Neural cell (in vitro differentiated cells): Measurements from ENCODE around the gene SOX13. TPM values are rescaled to one million over a fixed set of nuclear protein-coding genes. Genes with fewer than 3 reads are reported as not detected.
"Not testable (repeated sequence)": the region's sequence is repeated elsewhere in the genome, so short reads cannot be mapped to it uniquely, and the experiment has no call there.

Experiments
- H2AFZ ChIP-seq: fragments of 200-600, 300-800 bp; sonication (generic), shearing (Covaris generic); 2 replicates; pipeline ENCODE4 v1.6.0; 2014; ENCODE audit warnings: low read depth, mild to moderate bottlenecking, antibody characterized with exemption, low read length, moderate library complexity
- H3F3A ChIP-seq: fragments of 200-600 bp; shearing (Covaris generic); 2 replicates; pipeline ENCODE4 v1.6.1; 2016; ENCODE audit warnings: mild to moderate bottlenecking, moderate library complexity, mixed read lengths, antibody characterized with exemption, low read length; ENCODE audit not compliant: insufficient read depth, poor library complexity, severe bottlenecking
- H3K27ac ChIP-seq: fragments of 200-600, 300-800 bp; sonication (generic), shearing (Covaris generic); 2 replicates; pipeline ENCODE4 v1.5.1; 2014; ENCODE audit warnings: mild to moderate bottlenecking, low read length, moderate library complexity
- H3K27me3 ChIP-seq: fragments of 300-800, 200-600 bp; sonication (generic), shearing (Covaris generic); 2 replicates; pipeline ENCODE4 v1.6.0; 2014; ENCODE audit warnings: mild to moderate bottlenecking, low read depth, low read length, moderate library complexity; ENCODE audit not compliant: insufficient read depth
- H3K36me3 ChIP-seq: fragments of 300-800, 200-600 bp; sonication (generic), shearing (Covaris generic); 2 replicates; pipeline ENCODE4 v1.5.1; 2014; ENCODE audit warnings: mild to moderate bottlenecking, antibody characterized with exemption, low read length, moderate library complexity; ENCODE audit not compliant: insufficient read depth
- H3K4me2 ChIP-seq: fragments of 300-800, 200-600 bp; sonication (generic), shearing (Covaris generic); 2 replicates; pipeline ENCODE4 v1.6.0; 2014; ENCODE audit warnings: mild to moderate bottlenecking, low read length
- H3K4me3 ChIP-seq: fragments of 300-800, 200-600 bp; sonication (generic), shearing (Covaris generic); 2 replicates; pipeline ENCODE4 v1.5.1; 2014; ENCODE audit warnings: mild to moderate bottlenecking, low read length, moderate library complexity
- H3K79me2 ChIP-seq: fragments of 200-600 bp; shearing (Covaris generic); replicated peaks from 2 replicates; pipeline ENCODE4 v1.6.0; 2014; ENCODE audit warnings: mild to moderate bottlenecking, low read length, moderate library complexity; ENCODE audit not compliant: insufficient read depth
- H3K9ac ChIP-seq: fragments of 300-800, 200-600 bp; sonication (generic), shearing (Covaris generic); 2 replicates; pipeline ENCODE4 v1.6.1; 2016; ENCODE audit warnings: mild to moderate bottlenecking, low read length, mixed read lengths
- H3K9me2 ChIP-seq: fragments of 200-600 bp; shearing (Covaris generic); 2 replicates; pipeline ENCODE4 v1.6.1; 2016; ENCODE audit warnings: mild to moderate bottlenecking, low read length, mixed read lengths; ENCODE audit not compliant: insufficient read depth
- H3K9me3 ChIP-seq: fragments of 200-600, 300-800 bp; sonication (generic), shearing (Covaris generic); 2 replicates; pipeline ENCODE4 v1.6.1; 2016; ENCODE audit warnings: mild to moderate bottlenecking, mixed run types, low read length, moderate library complexity, mixed read lengths
- H4K20me1 ChIP-seq: fragments of 200-600 bp; shearing (Covaris generic); 2 replicates; pipeline ENCODE4 v1.6.1; 2016; ENCODE audit warnings: mild to moderate bottlenecking, mixed run types; ENCODE audit not compliant: insufficient read depth
- CTCF ChIP-seq: fragments of 450-650 bp; IDR thresholded peaks from 2 replicates; pipeline ENCODE4 v1.5.1; 2014; ENCODE audit warnings: antibody characterized with exemption, mild to moderate bottlenecking, moderate library complexity; ENCODE audit not compliant: poor library complexity, severe bottlenecking
- EP300 ChIP-seq: fragments of 450-650 bp; conservative IDR thresholded peaks from 2 replicates; pipeline ENCODE4 v1.6.1; 2014; ENCODE audit warnings: antibody characterized with exemption, mild to moderate bottlenecking, moderate library complexity; ENCODE audit not compliant: poor library complexity, severe bottlenecking
- EZH2 ChIP-seq: fragments of 200-600, 300-800 bp; shearing (Covaris generic), sonication (generic); IDR thresholded peaks from 2 replicates; pipeline ENCODE4 v1.6.1; 2014; ENCODE audit warnings: antibody characterized with exemption, low read length, borderline replicate concordance, mild to moderate bottlenecking; ENCODE audit not compliant: insufficient read depth, poor library complexity, severe bottlenecking
- MXI1 ChIP-seq: fragments of 450-650 bp; conservative IDR thresholded peaks from 2 replicates; pipeline ENCODE4 v1.6.1; 2014; ENCODE audit warnings: antibody characterized with exemption, mild to moderate bottlenecking; ENCODE audit not compliant: poor library complexity, severe bottlenecking
- POLR2AphosphoS5 ChIP-seq: IDR thresholded peaks from 2 replicates; pipeline ENCODE4 v1.6.1; 2012
- RAD21 ChIP-seq: fragments of 450-650 bp; conservative IDR thresholded peaks from 2 replicates; pipeline ENCODE4 v1.6.1; 2014; ENCODE audit warnings: antibody characterized with exemption, mild to moderate bottlenecking, moderate library complexity
- REST ChIP-seq: IDR thresholded peaks from 2 replicates; pipeline ENCODE4 v1.6.1; 2012; ENCODE audit warnings: borderline replicate concordance
- SMC3 ChIP-seq: fragments of 450-650 bp; conservative IDR thresholded peaks from 2 replicates; pipeline ENCODE4 v1.6.1; 2014; ENCODE audit warnings: antibody characterized with exemption, mild to moderate bottlenecking, moderate library complexity; ENCODE audit not compliant: poor library complexity
- TAF1 ChIP-seq: IDR thresholded peaks from 2 replicates; pipeline ENCODE4 v1.6.1; 2012; ENCODE audit warnings: low read depth
- polyA plus RNA-seq: library from polyadenylated mRNA; depleted of rRNA; stranded (reverse); fragments of >200 nt; gene quantifications from 2 replicates; pipeline ENCODE4 v1.2.3, GENCODE V29; 2014

SOX13 gene
- polyA plus RNA-seq, 1 donor from 2014 or later = 1.7 TPM

- Histone ChIP-seq H3F3A (no peaks in the 10 kb centered on the region), H3K9me3 (no peaks in the 10 kb centered on the region), H3K4me2 (no peak overlapping the region), H3K27ac (no peak overlapping the region), H3K4me3 (no peak overlapping the region), H4K20me1 (no peaks in the 10 kb centered on the region), H2AFZ (no peak overlapping the region), H3K9me2 (no peaks in the 10 kb centered on the region), H3K79me2 (no peaks in the 10 kb centered on the region), H3K9ac (no peak overlapping the region), H3K36me3 (no peaks in the 10 kb centered on the region), H3K27me3 (no peaks in the 10 kb centered on the region)
- TF ChIP-seq SMC3 (no peak), RAD21 (no peak), EP300 (no peak), POLR2AphosphoS5 (no peak), EZH2 (no peak), MXI1 (no peak), CTCF (no peak), TAF1 (no peak), REST (no peak)
These were observed 15.7 kb downstream of the SOX13 start for GRCh38 chr1:204088596-204088995.

- no peaks in the 10 kb centered on the region for H3K9me3 ChIP-seq
- H3K27me3 ChIP-seq = no peaks in the 10 kb centered on the region
- H3K9me2 ChIP-seq = no peaks in the 10 kb centered on the region
- no peak for TF ChIP-seq MXI1
- no peak for TF ChIP-seq EZH2
- no peak for TF ChIP-seq POLR2AphosphoS5
- no peak for TF ChIP-seq EP300
- H3K36me3 ChIP-seq = no peaks in the 10 kb centered on the region
- no peaks in the 10 kb centered on the region for H3F3A ChIP-seq
- H3K79me2 ChIP-seq = no peaks in the 10 kb centered on the region
- no peak overlapping the region for H3K4me2 ChIP-seq
- no peaks in the 10 kb centered on the region for H4K20me1 ChIP-seq
- no peak overlapping the region for H3K4me3 ChIP-seq
- no peak overlapping the region for H3K9ac ChIP-seq
- H2AFZ ChIP-seq = no peak overlapping the region
- H3K27ac ChIP-seq = no peak overlapping the region
These were observed 16.3 kb downstream of the SOX13 start for GRCh38 chr1:204089044-204089751.

- H3K27me3 ChIP-seq, H3K4me2 ChIP-seq, H3K4me3 ChIP-seq, H3K79me2 ChIP-seq, H3K9ac ChIP-seq, H3K36me3 ChIP-seq, H3K9me3 ChIP-seq, H2AFZ ChIP-seq, H3F3A ChIP-seq, H3K9me2 ChIP-seq, H3K27ac ChIP-seq, H4K20me1 ChIP-seq: not testable (repeated sequence)
These were observed 17.2 kb downstream of the SOX13 start for GRCh38 chr1:204090132-204090531.
